C4-2B (cell line): ENCODE measurements around the gene TSC22D1.

Source experiments
- H3K27ac ChIP-seq: fragments of 450-650 bp; 2 replicates; pipeline ENCODE4 v1.5.1; 2017
- CTCF ChIP-seq: fragments of 450-650 bp; conservative IDR thresholded peaks from 2 replicates; pipeline ENCODE4 v1.5.1; 2017; ENCODE audit warnings: mild to moderate bottlenecking
- ZFX ChIP-seq: fragments of 450-650 bp; IDR thresholded peaks from 2 replicates; pipeline ENCODE4 v1.6.1; 2017

TSC22D1 gene

GRCh38 chr13:44578067-44578400, 1.9 kb upstream of the TSC22D1 start:
- H3K27ac ChIP-seq: peak overlapping the region; percentile 84
- TF ChIP-seq ZFX: no peak
- no peak for TF ChIP-seq CTCF

- TF ChIP-seq ZFX (no peak), CTCF (no peak)
Observed at GRCh38 chr13:44577236-44578066, 1.3 kb upstream of the TSC22D1 start.

GRCh38 chr13:44576351-44577235, 463 bp upstream of the TSC22D1 start:
- peak overlapping the region; percentile 84 for H3K27ac ChIP-seq
- TF ChIP-seq ZFX (peak; percentile 49; the same call in 1 of the 2 replicates), CTCF (no peak)

More at GRCh38 chr13:44577236-44578066, 1.3 kb upstream of the TSC22D1 start:
- H3K27ac ChIP-seq: peak overlapping the region; percentile 84

GRCh38 chr13:44575035-44575434, 1.1 kb downstream of the TSC22D1 start:
- no peak overlapping the region for H3K27ac ChIP-seq
- TF ChIP-seq CTCF (no peak), ZFX (no peak)

GRCh38 chr13:44574466-44574855, 1.7 kb downstream of the TSC22D1 start:
- no peak overlapping the region for H3K27ac ChIP-seq
- TF ChIP-seq ZFX (no peak), CTCF (no peak)

GRCh38 chr13:44573790-44574465, 2.2 kb downstream of the TSC22D1 start:
- H3K27ac ChIP-seq: no peak overlapping the region
- TF ChIP-seq ZFX: no peak
- no peak; the same call in 1 of the 2 replicates for TF ChIP-seq CTCF

- H3K27ac ChIP-seq: no peak overlapping the region
- TF ChIP-seq ZFX (no peak), CTCF (no peak)
Observed at GRCh38 chr13:44573071-44573470, 3.1 kb downstream of the TSC22D1 start.
